Measurements from ENCODE around the gene SMTNL2. TPM values are rescaled to one million over a fixed set of nuclear protein-coding genes. Genes with fewer than 3 reads are reported as not detected.
A peak's percentile ranks its signal among the peaks of the same experiment; 100 is the strongest.
"Not testable (repeated sequence)": the region's sequence is repeated elsewhere in the genome, so short reads cannot be mapped to it uniquely, and the experiment has no call there.

The SMTNL2 gene
- total RNA-seq, 1 experiment from 2014 or later, result 2.7 TPM

DNA sequence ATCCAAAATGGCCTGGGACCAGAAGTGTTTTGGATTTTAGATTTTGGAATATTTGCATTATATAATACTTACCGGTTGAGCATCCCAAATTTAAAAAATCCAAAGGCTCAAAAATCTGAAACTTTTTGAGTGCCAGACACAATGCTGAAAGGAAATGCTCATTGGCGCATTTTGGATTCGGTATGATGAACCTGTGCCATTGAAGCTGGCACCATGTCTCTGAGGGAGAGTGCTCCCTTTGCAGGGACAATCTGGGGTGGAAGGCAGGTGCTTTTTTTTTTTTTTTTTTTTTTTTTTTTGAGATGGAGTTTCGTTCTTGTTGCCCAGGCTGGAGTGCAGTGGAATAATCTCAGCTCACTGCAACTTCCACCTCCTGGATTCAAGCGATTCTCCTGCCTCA, 17.7 kb downstream of the SMTNL2 start (continued):
- TF ChIP-seq, protein P1, sequence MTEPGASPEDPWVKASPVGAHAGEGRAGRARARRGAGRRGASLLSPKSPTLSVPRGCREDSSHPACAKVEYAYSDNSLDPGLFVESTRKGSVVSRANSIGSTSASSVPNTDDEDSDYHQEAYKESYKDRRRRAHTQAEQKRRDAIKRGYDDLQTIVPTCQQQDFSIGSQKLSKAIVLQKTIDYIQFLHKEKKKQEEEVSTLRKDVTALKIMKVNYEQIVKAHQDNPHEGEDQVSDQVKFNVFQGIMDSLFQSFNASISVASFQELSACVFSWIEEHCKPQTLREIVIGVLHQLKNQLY (CRISPR knock-in tag; IDR thresholded peaks at IDR 0.05), result no peak
- TF ChIP-seq ZNF232 (CRISPR knock-in tag; IDR thresholded peaks at IDR 0.05) (no peak), CBFB (CRISPR knock-in tag; IDR thresholded peaks at IDR 0.05; ENCODE audit: low read depth) (no peak), OVOL2 (CRISPR knock-in tag; IDR thresholded peaks at IDR 0.05; ENCODE audit: borderline replicate concordance) (no peak), GTF2I (CRISPR knock-in tag; conservative IDR thresholded peaks at IDR 0.05) (no peak), ZNF423 (CRISPR knock-in tag; IDR thresholded peaks at IDR 0.05) (no peak)

DNA sequence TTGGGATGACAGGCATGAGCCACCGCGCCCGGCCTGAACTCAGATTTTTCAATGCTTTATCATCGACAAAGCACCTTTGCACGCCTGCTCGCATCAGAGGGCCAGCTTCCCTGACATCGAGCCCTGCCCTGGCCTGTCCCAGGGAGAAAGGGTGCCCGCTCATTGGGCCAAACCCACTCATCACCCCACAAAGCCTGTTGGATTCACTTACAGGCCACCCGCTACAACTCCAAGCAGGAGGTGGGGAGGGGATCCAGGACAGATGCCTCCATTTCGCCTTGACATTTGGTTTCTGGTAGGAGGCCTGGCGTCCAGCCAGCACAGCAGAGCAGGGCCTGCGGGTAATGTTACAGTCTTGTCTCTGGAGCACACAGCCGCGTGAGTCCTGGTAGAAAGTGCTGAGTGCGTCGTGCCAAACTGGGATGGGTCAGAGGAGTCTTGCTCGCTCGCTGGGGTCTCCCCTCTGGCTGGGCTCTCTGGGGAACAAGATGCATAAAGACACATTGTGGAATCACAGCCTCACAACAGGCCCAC, 19.8 kb downstream of the SMTNL2 start:
- POLR2A ChIA-PET, result no interaction called here
- CTCF ChIA-PET, result interaction anchor here (1.1 kb wide), 1 partner anchor 38 kb away, joined by 5 read pairs; no protein-coding TSS in a partner anchor
- Mint-ChIP-seq H3K36me3 (no peaks in the 10 kb centered on the region), H3K27me3 (ENCODE audit: low read depth) (no peaks in the 10 kb centered on the region), H3K4me1 (peaks cover 30% of the 10 kb centered on the region), H3K9me3 (no peaks in the 10 kb centered on the region), H3K4me3 (no peak overlapping the region), H3K27ac (peak overlapping the region; percentile 62)
- ATAC-seq (no peak), DNase-seq (ENCODE audit: low spot score) (no peak)
- TF ChIP-seq RORB (CRISPR knock-in tag; IDR thresholded peaks at IDR 0.05) (no peak), NR3C1 (CRISPR knock-in tag; conservative IDR thresholded peaks at IDR 0.05; ENCODE audit: low read depth) (no peak), ETV6 (CRISPR knock-in tag; IDR thresholded peaks at IDR 0.05) (no peak), NFYB (CRISPR knock-in tag; conservative IDR thresholded peaks at IDR 0.05; ENCODE audit: low read depth) (no peak), SMAD3 (CRISPR knock-in tag; IDR thresholded peaks at IDR 0.05; ENCODE audit: borderline replicate concordance) (no peak), NR1H2 (CRISPR knock-in tag; IDR thresholded peaks at IDR 0.05) (no peak), GABPB1 (CRISPR knock-in tag; IDR thresholded peaks at IDR 0.05) (no peak), IRF2 (CRISPR knock-in tag; IDR thresholded peaks at IDR 0.05; ENCODE audit: borderline replicate concordance, low read depth) (no peak), SOX15 (CRISPR knock-in tag; IDR thresholded peaks at IDR 0.05) (no peak)
- TF ChIP-seq, protein P2, sequence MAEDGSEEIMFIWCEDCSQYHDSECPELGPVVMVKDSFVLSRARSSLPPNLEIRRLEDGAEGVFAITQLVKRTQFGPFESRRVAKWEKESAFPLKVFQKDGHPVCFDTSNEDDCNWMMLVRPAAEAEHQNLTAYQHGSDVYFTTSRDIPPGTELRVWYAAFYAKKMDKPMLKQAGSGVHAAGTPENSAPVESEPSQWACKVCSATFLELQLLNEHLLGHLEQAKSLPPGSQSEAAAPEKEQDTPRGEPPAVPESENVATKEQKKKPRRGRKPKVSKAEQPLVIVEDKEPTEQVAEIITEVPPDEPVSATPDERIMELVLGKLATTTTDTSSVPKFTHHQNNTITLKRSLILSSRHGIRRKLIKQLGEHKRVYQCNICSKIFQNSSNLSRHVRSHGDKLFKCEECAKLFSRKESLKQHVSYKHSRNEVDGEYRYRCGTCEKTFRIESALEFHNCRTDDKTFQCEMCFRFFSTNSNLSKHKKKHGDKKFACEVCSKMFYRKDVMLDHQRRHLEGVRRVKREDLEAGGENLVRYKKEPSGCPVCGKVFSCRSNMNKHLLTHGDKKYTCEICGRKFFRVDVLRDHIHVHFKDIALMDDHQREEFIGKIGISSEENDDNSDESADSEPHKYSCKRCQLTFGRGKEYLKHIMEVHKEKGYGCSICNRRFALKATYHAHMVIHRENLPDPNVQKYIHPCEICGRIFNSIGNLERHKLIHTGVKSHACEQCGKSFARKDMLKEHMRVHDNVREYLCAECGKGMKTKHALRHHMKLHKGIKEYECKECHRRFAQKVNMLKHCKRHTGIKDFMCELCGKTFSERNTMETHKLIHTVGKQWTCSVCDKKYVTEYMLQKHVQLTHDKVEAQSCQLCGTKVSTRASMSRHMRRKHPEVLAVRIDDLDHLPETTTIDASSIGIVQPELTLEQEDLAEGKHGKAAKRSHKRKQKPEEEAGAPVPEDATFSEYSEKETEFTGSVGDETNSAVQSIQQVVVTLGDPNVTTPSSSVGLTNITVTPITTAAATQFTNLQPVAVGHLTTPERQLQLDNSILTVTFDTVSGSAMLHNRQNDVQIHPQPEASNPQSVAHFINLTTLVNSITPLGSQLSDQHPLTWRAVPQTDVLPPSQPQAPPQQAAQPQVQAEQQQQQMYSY (CRISPR knock-in tag; IDR thresholded peaks at IDR 0.05), result no peak
- TF ChIP-seq, protein P3, sequence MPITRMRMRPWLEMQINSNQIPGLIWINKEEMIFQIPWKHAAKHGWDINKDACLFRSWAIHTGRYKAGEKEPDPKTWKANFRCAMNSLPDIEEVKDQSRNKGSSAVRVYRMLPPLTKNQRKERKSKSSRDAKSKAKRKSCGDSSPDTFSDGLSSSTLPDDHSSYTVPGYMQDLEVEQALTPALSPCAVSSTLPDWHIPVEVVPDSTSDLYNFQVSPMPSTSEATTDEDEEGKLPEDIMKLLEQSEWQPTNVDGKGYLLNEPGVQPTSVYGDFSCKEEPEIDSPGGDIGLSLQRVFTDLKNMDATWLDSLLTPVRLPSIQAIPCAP (CRISPR knock-in tag; IDR thresholded peaks at IDR 0.05), result no peak
- TF ChIP-seq, protein P4, sequence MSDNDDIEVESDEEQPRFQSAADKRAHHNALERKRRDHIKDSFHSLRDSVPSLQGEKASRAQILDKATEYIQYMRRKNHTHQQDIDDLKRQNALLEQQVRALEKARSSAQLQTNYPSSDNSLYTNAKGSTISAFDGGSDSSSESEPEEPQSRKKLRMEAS (CRISPR knock-in tag; IDR thresholded peaks at IDR 0.05), result no peak
- TF ChIP-seq, protein P5, sequence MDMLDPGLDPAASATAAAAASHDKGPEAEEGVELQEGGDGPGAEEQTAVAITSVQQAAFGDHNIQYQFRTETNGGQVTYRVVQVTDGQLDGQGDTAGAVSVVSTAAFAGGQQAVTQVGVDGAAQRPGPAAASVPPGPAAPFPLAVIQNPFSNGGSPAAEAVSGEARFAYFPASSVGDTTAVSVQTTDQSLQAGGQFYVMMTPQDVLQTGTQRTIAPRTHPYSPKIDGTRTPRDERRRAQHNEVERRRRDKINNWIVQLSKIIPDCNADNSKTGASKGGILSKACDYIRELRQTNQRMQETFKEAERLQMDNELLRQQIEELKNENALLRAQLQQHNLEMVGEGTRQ (CRISPR knock-in tag; IDR thresholded peaks at IDR 0.05), result no peak
- TF ChIP-seq, protein P6, sequence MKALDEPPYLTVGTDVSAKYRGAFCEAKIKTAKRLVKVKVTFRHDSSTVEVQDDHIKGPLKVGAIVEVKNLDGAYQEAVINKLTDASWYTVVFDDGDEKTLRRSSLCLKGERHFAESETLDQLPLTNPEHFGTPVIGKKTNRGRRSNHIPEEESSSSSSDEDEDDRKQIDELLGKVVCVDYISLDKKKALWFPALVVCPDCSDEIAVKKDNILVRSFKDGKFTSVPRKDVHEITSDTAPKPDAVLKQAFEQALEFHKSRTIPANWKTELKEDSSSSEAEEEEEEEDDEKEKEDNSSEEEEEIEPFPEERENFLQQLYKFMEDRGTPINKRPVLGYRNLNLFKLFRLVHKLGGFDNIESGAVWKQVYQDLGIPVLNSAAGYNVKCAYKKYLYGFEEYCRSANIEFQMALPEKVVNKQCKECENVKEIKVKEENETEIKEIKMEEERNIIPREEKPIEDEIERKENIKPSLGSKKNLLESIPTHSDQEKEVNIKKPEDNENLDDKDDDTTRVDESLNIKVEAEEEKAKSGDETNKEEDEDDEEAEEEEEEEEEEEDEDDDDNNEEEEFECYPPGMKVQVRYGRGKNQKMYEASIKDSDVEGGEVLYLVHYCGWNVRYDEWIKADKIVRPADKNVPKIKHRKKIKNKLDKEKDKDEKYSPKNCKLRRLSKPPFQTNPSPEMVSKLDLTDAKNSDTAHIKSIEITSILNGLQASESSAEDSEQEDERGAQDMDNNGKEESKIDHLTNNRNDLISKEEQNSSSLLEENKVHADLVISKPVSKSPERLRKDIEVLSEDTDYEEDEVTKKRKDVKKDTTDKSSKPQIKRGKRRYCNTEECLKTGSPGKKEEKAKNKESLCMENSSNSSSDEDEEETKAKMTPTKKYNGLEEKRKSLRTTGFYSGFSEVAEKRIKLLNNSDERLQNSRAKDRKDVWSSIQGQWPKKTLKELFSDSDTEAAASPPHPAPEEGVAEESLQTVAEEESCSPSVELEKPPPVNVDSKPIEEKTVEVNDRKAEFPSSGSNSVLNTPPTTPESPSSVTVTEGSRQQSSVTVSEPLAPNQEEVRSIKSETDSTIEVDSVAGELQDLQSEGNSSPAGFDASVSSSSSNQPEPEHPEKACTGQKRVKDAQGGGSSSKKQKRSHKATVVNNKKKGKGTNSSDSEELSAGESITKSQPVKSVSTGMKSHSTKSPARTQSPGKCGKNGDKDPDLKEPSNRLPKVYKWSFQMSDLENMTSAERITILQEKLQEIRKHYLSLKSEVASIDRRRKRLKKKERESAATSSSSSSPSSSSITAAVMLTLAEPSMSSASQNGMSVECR (CRISPR knock-in tag; IDR thresholded peaks at IDR 0.05; ENCODE audit: borderline replicate concordance), result no peak

DNA sequence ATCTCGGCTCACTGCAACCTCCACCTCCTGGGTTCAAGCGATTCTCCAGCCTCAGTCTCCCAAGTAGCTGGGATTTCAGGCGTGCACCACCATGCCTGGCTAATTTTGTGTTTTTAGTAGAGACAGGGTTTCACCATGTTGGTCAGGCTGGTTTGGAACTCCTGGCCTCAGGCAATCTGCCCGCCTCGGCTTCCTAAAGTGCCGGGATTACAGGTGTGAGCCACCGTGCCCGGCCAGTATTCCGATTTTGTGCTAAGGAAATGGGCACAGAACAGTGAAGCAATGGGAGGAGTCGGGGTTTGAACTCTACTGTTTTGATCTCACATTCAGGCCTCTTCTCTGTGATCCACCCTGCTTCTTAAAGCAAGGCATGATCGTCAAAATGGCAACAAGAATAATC, 20.4 kb downstream of the SMTNL2 start:
- H3K9me3 Mint-ChIP-seq; ATAC-seq; POLR2A ChIA-PET; DNase-seq (ENCODE audit: low spot score); H3K27ac Mint-ChIP-seq; H3K4me3 Mint-ChIP-seq; H3K27me3 Mint-ChIP-seq (ENCODE audit: low read depth); H3K36me3 Mint-ChIP-seq: not testable (repeated sequence)
- peaks cover 25% of the 10 kb centered on the region for H3K4me1 Mint-ChIP-seq
- CTCF ChIA-PET, result interaction anchor here (0.6 to 1.0 kb wide), 4 partner anchors 9 to 1295 kb away, joined by 3 to 6 read pairs (median 4); no protein-coding TSS in a partner anchor

All from WTC11 (cell line).